HG02870 (cell line): ENCODE results near the gene GLIPR1.
"Not testable (repeated sequence)": the region's sequence is repeated elsewhere in the genome, so short reads cannot be mapped to it uniquely, and the experiment has no call there.

Source experiments
- ATAC-seq: cut with Tn5 transposase; IDR thresholded peaks from one replicate; pipeline ENCODE4 v1.9.1; 2021; ENCODE audit warnings: mild to moderate bottlenecking, moderate library complexity; ENCODE audit not compliant: unreplicated experiment

The GLIPR1 gene

DNA sequence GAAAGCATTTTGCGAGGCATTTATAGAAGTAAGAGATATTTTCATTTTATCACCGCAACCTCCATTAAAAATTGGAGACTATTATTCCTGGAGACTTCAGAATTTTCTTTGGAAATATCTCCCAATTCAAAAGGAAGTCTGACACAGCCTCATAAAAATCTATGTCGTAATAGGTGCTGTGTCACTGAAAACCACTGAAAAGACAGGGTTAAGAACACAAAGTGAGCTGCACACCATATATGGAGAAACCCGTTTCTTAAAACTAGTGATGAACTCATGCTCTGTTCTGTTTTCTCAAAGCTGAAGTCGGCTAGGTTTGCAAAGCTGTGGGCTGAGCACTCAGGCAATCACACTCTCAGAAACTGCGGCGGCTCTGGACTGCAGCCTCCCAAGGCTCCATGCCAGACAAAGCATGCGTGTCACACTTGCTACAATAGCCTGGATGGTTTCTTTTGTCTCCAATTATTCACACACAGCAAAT lies at the start of gene GLIPR1:
GLIPR1 (plus strand) TSS at position 287 of the 481 bp plus-strand sequence; CDS start at position 413, 126 bp downstream.
- peak; percentile 93 for ATAC-seq

DNA sequence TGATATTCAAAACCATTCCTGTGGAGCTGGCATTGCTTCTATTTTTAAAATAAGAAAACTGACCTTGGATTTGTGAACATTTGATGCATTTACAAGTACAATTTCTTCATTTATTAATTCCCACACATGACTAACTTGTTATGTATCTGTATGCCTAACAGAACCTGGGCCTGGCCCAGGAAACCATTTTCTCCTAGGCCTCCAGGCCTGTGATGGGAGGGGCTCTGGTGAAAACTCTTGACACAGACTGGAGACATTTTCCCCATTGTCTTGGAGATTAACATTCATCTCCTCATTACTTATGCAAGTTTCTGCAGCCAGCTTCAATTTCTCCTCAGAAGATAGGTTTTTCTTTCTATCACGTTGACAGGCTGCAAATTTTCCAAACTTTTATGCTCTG lies 47.6 kb upstream of the GLIPR1 start:
- no peak for ATAC-seq

- peak; percentile 76 for ATAC-seq
Measured at GRCh38 chr12:75437564-75437963, 43.0 kb upstream of the GLIPR1 start.

DNA sequence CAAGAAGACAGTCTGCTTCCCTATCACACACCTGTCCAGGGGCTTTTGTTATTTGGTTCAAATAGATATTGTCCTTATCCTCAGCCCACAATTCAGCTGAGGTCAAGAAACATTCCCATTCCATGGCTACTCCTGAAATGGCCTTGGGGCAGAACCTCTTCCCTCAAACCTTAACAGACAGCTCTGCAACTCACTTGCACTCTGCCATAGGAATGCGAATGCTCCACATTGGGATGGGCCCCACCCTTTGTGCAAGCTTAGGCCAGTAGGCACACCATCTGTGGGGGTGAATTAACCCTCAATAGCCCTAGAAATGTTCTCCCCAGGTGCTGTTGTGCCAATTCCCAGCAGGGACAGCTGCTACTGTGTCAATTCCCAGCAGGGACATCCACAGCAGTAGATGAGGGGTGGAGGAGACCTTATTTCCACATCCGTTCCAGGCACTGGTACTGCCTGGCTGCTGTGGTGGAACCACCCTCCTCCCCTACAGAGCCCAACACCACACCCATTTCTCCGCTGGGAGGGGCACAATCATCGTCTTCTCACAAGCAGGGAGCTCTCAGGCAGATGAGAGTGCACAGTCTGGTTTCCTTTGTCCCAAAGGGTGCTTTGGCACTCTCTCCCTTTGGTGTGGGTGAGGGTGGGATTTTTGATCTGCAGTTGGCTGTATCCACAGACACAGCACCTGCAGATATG lies 42.3 kb upstream of the GLIPR1 start:
- no peak for ATAC-seq

- no peak for ATAC-seq
Measured at GRCh38 chr12:75439048-75439447, 41.5 kb upstream of the GLIPR1 start.

DNA sequence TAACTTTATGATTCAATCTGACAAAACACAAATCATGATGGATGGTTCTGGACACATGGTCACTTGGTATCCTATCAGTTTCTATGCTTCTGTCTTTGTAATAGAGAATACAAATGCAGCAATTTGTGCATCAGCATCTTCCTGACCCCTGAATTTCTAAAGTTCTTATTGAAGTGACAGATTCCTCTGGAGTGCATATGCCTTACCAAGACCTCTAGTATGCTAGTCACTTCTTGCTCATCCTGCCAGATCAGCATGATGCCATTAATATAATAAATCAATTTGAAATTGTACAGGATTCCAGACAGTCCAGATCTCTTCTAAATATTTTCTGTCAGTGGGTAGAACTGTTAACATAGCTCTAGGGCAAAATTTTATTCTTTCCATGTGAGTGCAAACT lies 40.6 kb upstream of the GLIPR1 start:
- ATAC-seq, result no peak

DNA sequence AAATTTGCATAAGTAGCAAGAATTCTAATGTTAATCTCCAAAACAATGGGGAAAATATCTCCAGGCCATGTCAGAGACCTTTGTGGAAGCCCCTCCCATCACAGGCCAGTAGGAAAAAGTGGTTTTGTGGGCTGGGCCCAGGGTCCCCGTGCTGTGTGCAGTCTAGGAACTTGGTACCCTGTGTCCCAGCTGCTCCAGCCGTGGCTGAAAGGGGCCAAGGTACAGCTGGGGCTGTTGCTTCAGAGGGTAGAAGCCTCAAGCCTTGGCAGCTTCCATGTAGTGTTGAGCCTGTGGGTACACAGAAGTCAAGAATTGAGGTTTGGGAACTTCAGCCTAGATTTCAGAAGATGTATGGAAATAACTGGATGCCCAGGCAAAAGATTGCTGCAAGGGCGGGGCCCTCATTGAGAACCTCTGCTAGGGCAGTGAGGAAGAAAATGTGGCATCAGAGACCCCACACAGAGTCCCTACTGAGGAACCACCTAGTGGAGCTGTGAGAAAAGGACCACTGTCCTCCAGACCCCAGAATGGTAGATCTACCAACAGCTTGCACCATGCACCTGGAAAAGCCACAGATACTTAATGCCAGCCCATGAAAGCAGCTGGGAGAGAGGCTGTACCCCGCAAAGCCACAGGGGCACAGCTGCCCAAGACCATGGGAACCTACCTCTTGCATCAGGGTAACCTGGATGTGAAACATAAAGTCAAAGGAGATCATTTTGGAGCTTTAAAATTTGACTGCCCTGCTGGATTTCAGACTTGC lies 38.7 kb upstream of the GLIPR1 start:
- ATAC-seq, result not testable (repeated sequence)

- ATAC-seq, result not testable (repeated sequence)
Measured at GRCh38 chr12:75442454-75442853, 38.1 kb upstream of the GLIPR1 start.

DNA sequence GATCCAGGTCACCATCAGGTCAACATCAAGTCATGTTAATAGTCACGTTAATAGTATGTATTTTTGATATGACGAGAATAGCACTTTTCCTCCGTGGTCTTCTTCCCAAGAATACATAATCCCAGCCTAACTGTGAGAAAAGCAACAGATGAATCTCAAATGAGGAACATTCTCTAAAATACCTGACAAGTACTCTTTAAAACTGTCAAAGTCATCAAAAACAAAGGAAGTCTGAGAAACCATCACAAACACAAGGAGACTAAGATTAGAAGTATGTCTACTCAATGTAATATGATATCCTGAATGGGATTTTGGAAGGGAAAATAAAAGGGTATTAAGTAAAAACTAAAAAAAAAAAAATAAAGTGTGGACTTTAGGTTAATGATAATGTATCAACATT lies 36.8 kb upstream of the GLIPR1 start:
- no peak for ATAC-seq

- ATAC-seq, result no peak
Measured at GRCh38 chr12:75444429-75445136, 36.0 kb upstream of the GLIPR1 start.

DNA sequence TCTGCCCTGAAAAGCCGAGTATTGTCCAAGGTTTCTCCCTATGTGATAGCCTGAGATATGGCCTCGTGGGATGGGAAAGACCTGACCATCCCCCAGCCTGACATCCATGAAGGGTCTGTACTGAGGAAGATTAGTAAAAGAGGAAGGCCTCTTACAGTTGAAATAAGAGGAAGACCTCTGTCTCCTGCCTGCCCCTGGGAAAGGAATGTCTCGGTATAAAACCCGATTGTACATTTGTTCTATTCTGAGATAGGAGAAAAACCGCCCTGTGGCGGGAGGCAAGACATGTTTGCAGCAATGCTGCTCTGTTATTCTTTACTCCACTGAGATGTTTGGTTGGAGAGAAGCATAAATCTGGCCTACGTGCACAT lies 35.4 kb upstream of the GLIPR1 start:
- ATAC-seq, result not testable (repeated sequence)

- ATAC-seq, result no peak
Measured at GRCh38 chr12:75446857-75447256, 33.7 kb upstream of the GLIPR1 start.

DNA sequence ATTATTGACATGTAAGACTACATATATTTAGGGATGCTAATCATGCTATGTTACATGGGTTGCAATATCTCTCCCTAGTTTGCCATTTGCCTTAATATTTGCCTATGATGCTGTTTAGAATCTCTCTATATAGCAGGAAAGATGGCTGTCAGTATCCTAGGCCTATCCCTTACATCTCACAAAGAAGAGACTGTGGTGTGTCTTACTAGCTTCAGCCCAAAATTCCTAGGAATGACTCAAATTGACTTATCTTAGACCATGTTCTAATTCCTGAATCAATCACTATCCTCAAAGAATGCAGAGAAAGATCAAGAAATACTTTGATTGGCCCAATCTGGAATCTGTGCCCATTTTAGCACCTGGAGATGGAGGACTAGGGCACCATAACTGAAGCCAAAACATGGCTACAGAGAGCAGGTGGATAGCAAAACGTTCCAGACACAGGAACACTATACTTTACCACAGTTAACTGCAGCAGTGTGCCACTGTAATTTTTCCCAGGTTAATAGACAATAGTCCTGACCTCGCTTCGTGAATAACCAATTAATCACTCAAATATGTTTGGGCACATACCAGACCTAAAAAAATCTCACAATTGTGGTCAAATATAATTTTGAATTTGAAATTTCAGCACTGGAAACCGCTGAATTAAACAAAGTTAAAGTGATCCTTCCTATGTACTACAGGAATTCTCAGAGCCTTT lies 32.7 kb upstream of the GLIPR1 start:
- ATAC-seq, result no peak

GRCh38 chr12:75452675-75453330 lies 27.8 kb upstream of the GLIPR1 start:
- ATAC-seq, result no peak

GRCh38 chr12:75455839-75456238 lies 24.7 kb upstream of the GLIPR1 start:
- ATAC-seq, result no peak

DNA sequence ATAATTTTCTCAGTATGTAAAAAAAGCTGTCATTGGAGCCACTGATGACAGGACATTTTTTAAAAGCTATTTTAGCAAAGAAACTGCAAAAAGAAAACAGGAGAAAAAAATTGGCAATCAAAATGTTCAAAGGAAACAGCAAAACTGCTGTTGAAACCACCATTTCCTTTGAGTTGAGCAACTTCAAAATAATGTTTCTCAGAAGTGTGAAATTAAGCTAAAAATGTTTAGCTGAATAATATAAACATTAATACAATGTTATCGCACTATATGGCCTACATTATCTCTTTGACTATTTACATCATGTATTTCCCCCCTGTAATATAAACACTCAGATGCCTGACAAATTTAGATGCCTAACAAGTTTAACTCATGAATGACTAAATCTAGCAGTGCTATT lies 23.4 kb upstream of the GLIPR1 start:
- ATAC-seq, result no peak

DNA sequence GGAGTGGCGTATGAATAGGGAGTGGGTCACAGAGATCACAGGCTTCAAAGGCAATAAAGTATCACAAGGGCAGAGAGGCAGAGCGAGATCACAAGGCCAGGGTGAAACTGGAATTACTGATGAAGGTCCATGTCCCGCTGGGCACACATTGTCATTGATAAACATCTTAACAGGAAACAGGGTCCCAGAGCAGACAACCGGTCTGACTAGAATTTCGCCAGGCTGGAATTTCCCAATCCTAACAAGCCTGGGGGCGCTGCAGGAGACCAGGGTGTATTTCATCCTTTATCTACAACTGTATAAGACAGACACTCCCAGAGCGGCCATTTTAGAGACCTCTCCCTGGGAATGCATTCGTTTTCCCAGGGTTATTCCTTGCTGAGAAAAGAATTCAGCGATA lies 22.7 kb upstream of the GLIPR1 start:
- not testable (repeated sequence) for ATAC-seq

DNA sequence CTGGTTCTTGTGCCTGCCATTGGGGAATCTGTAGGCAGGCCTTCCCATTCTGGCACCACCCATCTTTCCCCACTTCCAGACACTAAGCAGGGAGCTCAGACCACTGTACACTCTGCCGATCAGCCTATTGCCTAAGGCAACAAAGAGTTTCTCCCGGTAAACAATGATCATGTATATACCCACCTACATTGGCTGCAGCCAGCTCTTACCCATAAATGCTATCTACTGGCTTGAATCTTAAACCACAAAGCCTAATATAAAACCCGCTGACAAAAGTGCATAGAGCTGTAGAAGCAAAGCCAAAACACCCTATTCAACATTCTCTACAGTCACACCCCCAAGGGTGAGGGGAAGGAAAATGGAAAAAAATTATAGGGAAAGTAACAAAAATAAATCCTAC lies 20.8 kb upstream of the GLIPR1 start:
- ATAC-seq, result no peak

DNA sequence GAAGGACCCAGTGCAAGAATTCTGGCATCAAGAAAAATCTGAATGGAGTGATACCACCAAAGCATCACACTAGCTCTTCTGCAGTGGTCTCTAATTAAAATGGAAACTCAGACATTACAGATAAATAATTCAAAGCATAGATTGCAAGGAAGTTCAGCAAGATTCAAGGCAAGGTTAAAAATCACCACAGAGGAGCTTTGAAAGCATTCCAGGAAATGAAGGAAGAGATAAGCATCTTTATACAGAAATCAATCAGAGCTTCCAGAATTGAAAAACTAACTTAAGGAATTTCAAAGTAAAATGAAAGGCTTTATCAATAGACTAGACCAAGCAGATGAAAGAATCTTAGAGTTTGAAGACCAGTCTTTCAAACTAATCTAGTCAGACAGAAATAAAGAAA lies 20.4 kb upstream of the GLIPR1 start:
- no peak for ATAC-seq
